ENCODE results near the gene H2BK1. TPM values are rescaled to one million over a fixed set of nuclear protein-coding genes. Genes with fewer than 3 reads are reported as not detected.

H2BK1 gene
- total RNA-seq, 2 donors from 2014 or later: 3.0 TPM; not detected in 1

- no peak for TF ChIP-seq CTCF (IDR thresholded peaks at IDR 0.05)
- TF ChIP-seq POLR2AphosphoS5 (IDR thresholded peaks at IDR 0.05): no peak
- no peak for TF ChIP-seq POLR2A (IDR thresholded peaks at IDR 0.05)
- no peaks in the 10 kb centered on the region for H3K9me3 ChIP-seq
- H3K36me3 ChIP-seq: no peaks in the 10 kb centered on the region
- peak overlapping the region; percentile 45 for H3K4me3 ChIP-seq
- intact Hi-C loops (cut with DNase I): loop anchor here (5.0 kb wide), 1 partner anchor 91 kb away; the partner anchor contains the start of gene NUB1
- 2% methylated on average over 16 of the region's 19 CpGs for WGBS
- H3K27me3 ChIP-seq (replicated peaks; ENCODE audit: insufficient read depth): no peaks in the 10 kb centered on the region
- no peak for DNase-seq (ENCODE audit: low spot score)
- H3K27ac ChIP-seq: peak overlapping the region; percentile 84 to 87
- H3K4me1 ChIP-seq (replicated peaks): no peaks in the 10 kb centered on the region
Observed at GRCh38 chr7:151251328-151251688, 41.0 kb upstream of the H2BK1 start.

- TF ChIP-seq CTCF (IDR thresholded peaks at IDR 0.05) (no peak), POLR2A (IDR thresholded peaks at IDR 0.05) (no peak), POLR2AphosphoS5 (IDR thresholded peaks at IDR 0.05) (no peak)
- H3K4me1 ChIP-seq (replicated peaks): no peaks in the 10 kb centered on the region
- WGBS: 72% methylated on average over 7 of the region's 7 CpGs
- peak overlapping the region; percentile 84 to 87 for H3K27ac ChIP-seq
- intact Hi-C loops (cut with DNase I): loop anchor here (5.0 kb wide), 1 partner anchor 92 kb away; the partner anchor contains the start of gene NUB1
- H3K36me3 ChIP-seq: no peaks in the 10 kb centered on the region
- no peak overlapping the region for H3K4me3 ChIP-seq
- no peak for DNase-seq (ENCODE audit: low spot score)
- H3K9me3 ChIP-seq: no peaks in the 10 kb centered on the region
- no peaks in the 10 kb centered on the region for H3K27me3 ChIP-seq (replicated peaks; ENCODE audit: insufficient read depth)
Observed at GRCh38 chr7:151250181-151251132, 40.2 kb upstream of the H2BK1 start.

GRCh38 chr7:151249732-151250072 is 39.4 kb upstream of the H2BK1 start:
- Histone ChIP-seq H3K4me3 (peak overlapping the region in 1 of 2 donors; percentile 42), H3K4me1 (replicated peaks) (no peaks in the 10 kb centered on the region), H3K27ac (peak overlapping the region; percentile 75 to 84), H3K27me3 (replicated peaks; ENCODE audit: insufficient read depth) (no peaks in the 10 kb centered on the region), H3K36me3 (no peaks in the 10 kb centered on the region), H3K9me3 (no peaks in the 10 kb centered on the region)
- intact Hi-C loops (cut with DNase I): loop anchor here (5.0 kb wide), 1 partner anchor 93 kb away; the partner anchor contains the start of gene NUB1
- TF ChIP-seq POLR2A (IDR thresholded peaks at IDR 0.05) (no peak), CTCF (IDR thresholded peaks at IDR 0.05) (no peak), POLR2AphosphoS5 (IDR thresholded peaks at IDR 0.05) (peak; percentile 20)
- WGBS: 6% methylated on average over 5 of the region's 5 CpGs
- DNase-seq (ENCODE audit: low spot score): peak; percentile 64

GRCh38 chr7:151249034-151249731 is 38.9 kb upstream of the H2BK1 start:
- Histone ChIP-seq H3K36me3 (no peaks in the 10 kb centered on the region), H3K27ac (peak overlapping the region; percentile 75 to 84), H3K4me3 (peak overlapping the region; percentile 42 to 52), H3K9me3 (no peaks in the 10 kb centered on the region), H3K4me1 (replicated peaks) (no peaks in the 10 kb centered on the region), H3K27me3 (replicated peaks; ENCODE audit: insufficient read depth) (no peaks in the 10 kb centered on the region)
- DNase-seq (ENCODE audit: low spot score): peak; percentile 34
- intact Hi-C loops (cut with DNase I): no loop called here
- WGBS: 2% methylated on average over 40 of the region's 45 CpGs
- TF ChIP-seq POLR2AphosphoS5 (IDR thresholded peaks at IDR 0.05) (no peak), CTCF (IDR thresholded peaks at IDR 0.05) (no peak), POLR2A (IDR thresholded peaks at IDR 0.05) (no peak)
